GM12892 (cell line): Measurements from ENCODE around the gene UGCG.

Experiments used
- DNase-seq: peaks from one replicate; pipeline ENCODE4 v3.0.0; 2011; ENCODE audit not compliant: insufficient read length
- FAIRE-seq: peaks from 2 replicates; lab custom pipeline; 2011; peaks lifted over from hg19 to GRCh38; lab: Jason Lieb, UNC
- POLR2A ChIP-seq: IDR thresholded peaks from 2 replicates; pipeline ENCODE4 v1.6.1; 2011; ENCODE audit warnings: low read depth, low read length, control low read depth
- POLR2AphosphoS5 ChIP-seq: IDR thresholded peaks from 2 replicates; pipeline ENCODE4 v1.6.1; 2011; ENCODE audit warnings: low read depth, low read length, control low read depth
- TAF1 ChIP-seq: IDR thresholded peaks from 2 replicates; pipeline ENCODE4 v1.6.1; 2011; ENCODE audit warnings: low read depth, mild to moderate bottlenecking, control low read depth, low read length, borderline replicate concordance

Gene UGCG

GRCh38 chr9:111925784-111926183 is 29.2 kb downstream of the UGCG start:
- DNase-seq (no peak), FAIRE-seq (no peak)
- TF ChIP-seq TAF1 (no peak), POLR2AphosphoS5 (no peak), POLR2A (no peak)

GRCh38 chr9:111926421-111926875 is 29.8 kb downstream of the UGCG start:
- TF ChIP-seq POLR2AphosphoS5 (peak; percentile 75), TAF1 (no peak), POLR2A (no peak)
- DNase-seq: peak; percentile 47
- peak; percentile 95 for FAIRE-seq

DNA sequence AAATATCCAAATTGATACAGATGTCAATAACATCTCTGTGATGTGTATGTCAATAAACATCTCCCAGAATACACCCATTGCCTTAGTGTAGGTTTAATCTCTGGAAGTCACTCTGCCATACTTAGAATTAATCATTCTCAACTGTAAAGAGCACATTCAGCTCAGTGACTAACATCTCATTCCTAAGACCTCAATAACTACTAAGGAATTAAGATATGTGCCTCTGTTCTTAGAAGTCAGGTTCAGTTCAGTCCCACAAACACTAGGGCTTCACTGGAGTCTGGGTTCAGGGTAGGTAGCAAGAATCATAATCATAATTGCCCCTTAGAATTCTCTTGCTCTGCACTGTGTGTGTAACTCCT is 31.7 kb downstream of the UGCG start:
- FAIRE-seq (no peak), DNase-seq (no peak)
- TF ChIP-seq POLR2A (no peak), POLR2AphosphoS5 (no peak), TAF1 (no peak)

DNA sequence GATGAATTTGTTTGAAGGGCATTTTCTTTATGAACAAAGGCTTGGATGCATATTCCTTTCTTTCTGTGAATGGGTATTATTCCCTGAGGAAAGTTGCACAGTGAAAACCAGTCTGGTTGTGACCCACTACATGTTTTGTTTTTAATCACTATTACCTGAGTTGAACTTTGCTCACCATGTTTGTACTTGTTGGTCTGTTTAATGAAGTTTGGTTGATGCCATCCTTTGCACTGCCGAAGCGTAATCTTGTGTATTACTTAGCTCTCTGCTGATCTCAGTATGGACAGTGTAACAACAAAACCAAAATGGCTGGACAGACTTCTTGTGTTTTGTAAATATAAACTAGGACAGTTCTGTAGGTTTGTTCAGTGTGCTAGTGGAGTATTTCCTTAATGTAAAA is 38.1 kb downstream of the UGCG start:
- DNase-seq: no peak
- FAIRE-seq: no peak
- TF ChIP-seq TAF1 (no peak), POLR2AphosphoS5 (no peak), POLR2A (no peak)

DNA sequence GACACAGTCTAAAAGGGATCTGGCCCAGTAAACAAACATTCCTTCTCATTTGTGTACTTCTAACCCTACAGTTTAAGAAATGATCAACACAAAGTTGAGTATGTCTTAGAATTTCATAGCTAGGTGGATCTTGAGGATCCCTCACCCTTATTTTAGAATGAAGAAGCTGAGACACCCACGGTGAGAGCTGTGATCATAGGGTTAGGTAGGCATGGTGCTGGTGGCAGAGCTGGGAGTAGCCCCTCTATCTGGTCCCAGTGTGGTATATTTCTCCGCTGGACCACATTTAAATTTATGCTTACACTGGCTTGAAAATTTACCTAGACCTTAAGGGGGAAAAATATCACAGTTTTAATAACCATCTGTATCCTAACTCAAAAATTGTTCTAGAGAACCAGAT is 39.8 kb downstream of the UGCG start:
- no peak for DNase-seq
- FAIRE-seq: no peak
- TF ChIP-seq POLR2A: peak; percentile 18; the same call in 1 of the 2 replicates
- TF ChIP-seq POLR2AphosphoS5: no peak; the same call in 1 of the 2 replicates

DNA sequence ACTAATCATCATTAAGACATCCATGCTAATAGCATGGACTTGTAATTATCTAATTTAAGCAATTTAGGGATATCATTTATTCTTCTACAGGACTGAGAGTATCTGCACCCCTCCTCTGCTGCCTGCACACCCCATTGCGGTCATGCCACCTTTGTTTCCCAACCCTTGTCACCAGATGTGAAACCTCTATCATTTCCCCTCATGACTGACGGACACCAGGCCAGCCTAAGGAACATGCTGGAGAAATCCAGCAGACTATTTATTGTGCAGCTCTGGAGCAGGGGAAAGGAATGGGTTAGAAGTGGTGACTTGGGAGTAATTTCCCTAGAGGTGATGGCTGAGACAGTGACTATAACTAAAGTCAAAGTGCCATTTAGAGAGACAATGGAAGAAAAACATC is 40.7 kb downstream of the UGCG start:
- no peak for TF ChIP-seq TAF1
- no peak for TF ChIP-seq POLR2A
- no peak for TF ChIP-seq POLR2AphosphoS5
- FAIRE-seq (no peak), DNase-seq (no peak)

GRCh38 chr9:111937781-111938426 is 41.3 kb downstream of the UGCG start:
- TF ChIP-seq TAF1 (no peak), POLR2A (peak; percentile 43; the same call in 1 of the 2 replicates), POLR2AphosphoS5 (peak; percentile 62; the same call in 1 of the 2 replicates)
- FAIRE-seq (peak; percentile 62), DNase-seq (no peak)

GRCh38 chr9:111938427-111938800 is 41.8 kb downstream of the UGCG start:
- TF ChIP-seq POLR2AphosphoS5 (no peak), POLR2A (no peak), TAF1 (no peak)
- FAIRE-seq: peak; percentile 77
- no peak for DNase-seq

DNA sequence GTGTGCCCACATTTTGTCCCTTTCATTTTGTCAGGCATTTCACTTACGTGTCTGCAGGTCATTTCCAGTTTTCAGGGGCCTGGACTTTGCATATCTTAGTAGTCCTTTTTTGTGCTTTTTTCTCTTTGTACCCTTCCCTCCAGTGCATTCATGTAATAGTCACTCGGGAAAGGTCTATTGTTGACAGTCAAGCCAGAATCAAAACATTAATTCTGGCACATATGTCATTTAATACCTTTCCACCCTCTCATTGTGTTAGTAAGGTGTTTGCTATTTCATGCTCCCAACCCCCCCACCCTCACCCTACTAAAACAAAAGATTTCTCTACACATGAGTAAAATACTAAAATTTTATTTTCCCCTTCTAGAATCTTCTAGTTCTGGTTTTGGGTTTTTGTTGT is 42.7 kb downstream of the UGCG start:
- no peak for DNase-seq
- no peak for FAIRE-seq
- no peak for TF ChIP-seq POLR2AphosphoS5
- no peak for TF ChIP-seq TAF1
- TF ChIP-seq POLR2A: no peak

DNA sequence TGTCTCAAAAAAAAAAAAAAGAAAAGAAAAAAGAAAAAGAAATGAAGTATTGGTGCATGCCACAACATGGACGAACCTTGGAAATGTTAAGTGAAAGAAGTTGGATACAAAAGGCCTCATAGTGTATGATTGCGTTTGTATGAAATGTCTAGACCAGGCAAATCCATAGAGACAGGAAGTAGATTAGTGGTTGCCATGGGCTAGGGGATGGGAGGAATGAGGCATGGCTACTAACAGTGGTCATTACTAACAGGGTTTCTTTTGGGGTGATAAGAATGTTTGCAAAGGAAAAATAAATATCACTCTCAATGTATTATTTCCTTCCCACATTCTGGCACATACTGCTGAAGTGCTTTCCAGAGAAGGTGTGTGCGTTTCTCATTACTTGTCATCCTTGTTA is 44.1 kb downstream of the UGCG start:
- DNase-seq: no peak
- no peak for TF ChIP-seq TAF1
- no peak for TF ChIP-seq POLR2A
- TF ChIP-seq POLR2AphosphoS5: no peak
- no peak for FAIRE-seq

DNA sequence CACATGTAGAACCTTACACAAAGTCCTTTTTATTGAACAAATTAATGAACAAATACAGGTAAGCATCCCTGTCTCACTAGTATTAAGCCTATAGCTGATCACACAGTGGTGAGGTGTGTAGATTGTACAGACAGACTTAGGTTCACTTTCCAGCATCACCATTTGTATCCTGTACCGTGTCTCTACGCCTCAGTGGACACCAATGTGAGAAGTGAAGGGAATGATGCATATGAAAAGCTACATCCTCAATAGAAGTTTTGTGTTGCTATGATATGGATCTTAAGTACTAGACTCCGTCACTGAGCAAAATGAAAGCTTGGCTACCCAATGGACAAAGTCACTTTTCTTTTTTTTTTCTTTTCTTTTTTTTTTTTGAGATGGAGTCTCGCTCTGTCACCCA is 46.6 kb downstream of the UGCG start:
- DNase-seq: no peak
- TF ChIP-seq POLR2A: no peak
- TF ChIP-seq POLR2AphosphoS5: no peak
- TF ChIP-seq TAF1: no peak
- FAIRE-seq: no peak

DNA sequence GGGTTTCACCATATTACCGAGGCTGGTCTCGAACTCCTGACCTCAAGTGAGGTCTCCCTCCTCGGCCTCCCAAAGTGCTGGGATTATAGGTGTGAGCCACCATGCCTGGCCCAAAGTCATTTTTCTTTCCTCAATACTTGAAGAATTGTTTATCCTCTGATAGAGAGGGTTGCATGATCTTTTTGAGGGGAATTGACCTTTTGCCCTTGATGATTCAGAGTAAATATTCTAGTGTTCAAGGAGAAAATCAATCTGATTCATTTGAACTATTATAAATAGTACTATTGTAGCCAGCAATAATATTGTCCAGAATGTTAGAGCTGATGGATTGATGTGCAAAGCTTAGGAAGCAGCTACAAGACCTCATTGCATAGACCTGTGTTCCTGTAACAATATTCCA is 47.1 kb downstream of the UGCG start:
- TF ChIP-seq POLR2AphosphoS5: no peak
- TF ChIP-seq POLR2A: no peak
- no peak for TF ChIP-seq TAF1
- DNase-seq (no peak), FAIRE-seq (no peak)
